Stimulated activated CD8-positive, alpha-beta memory T cell treated with anti-CD3 and anti-CD28 coated beads, Interleukin-12 subunit alpha, Interleukin-12 subunit beta, amount 100 ng/mL, for 1 hour (primary cell): Measurements from ENCODE around the gene ADAM15.
A peak's percentile ranks its signal among the peaks of the same experiment; 100 is the strongest.

Experiments
- DNase-seq: peaks from one replicate; pipeline ENCODE4 v3.0.0-alpha.2; 2020; ENCODE audit warnings: low read depth

The ADAM15 gene

GRCh38 chr1:155011437-155012025 lies 39.6 kb upstream of the ADAM15 start:
- DNase-seq: no peak

GRCh38 chr1:155012026-155012546 lies 39.0 kb upstream of the ADAM15 start:
- no peak for DNase-seq

- no peak for DNase-seq
Observed at GRCh38 chr1:155012776-155013602, 38.1 kb upstream of the ADAM15 start.

- no peak for DNase-seq
Observed at GRCh38 chr1:155013632-155014031, 37.5 kb upstream of the ADAM15 start.

GRCh38 chr1:155014709-155015508 lies 36.2 kb upstream of the ADAM15 start:
- no peak for DNase-seq

- no peak for DNase-seq
Observed at GRCh38 chr1:155015527-155016230, 35.4 kb upstream of the ADAM15 start.

- DNase-seq: no peak
Observed at GRCh38 chr1:155016231-155016831, 34.8 kb upstream of the ADAM15 start.

GRCh38 chr1:155017041-155017945 lies 33.8 kb upstream of the ADAM15 start:
- peak; percentile 79 for DNase-seq

- DNase-seq: no peak
Observed at GRCh38 chr1:155017946-155018316, 33.2 kb upstream of the ADAM15 start.

- no peak for DNase-seq
Observed at GRCh38 chr1:155018617-155019348, 32.3 kb upstream of the ADAM15 start.

- DNase-seq: no peak
Observed at GRCh38 chr1:155019377-155020245, 31.5 kb upstream of the ADAM15 start.

GRCh38 chr1:155022136-155022926 lies 28.8 kb upstream of the ADAM15 start:
- no peak for DNase-seq

- no peak for DNase-seq
Observed at GRCh38 chr1:155022927-155023236, 28.2 kb upstream of the ADAM15 start.

GRCh38 chr1:155023627-155024026 lies 27.5 kb upstream of the ADAM15 start:
- DNase-seq: no peak

GRCh38 chr1:155024315-155024714 lies 26.8 kb upstream of the ADAM15 start:
- DNase-seq: no peak

GRCh38 chr1:155026154-155026553 lies 25.0 kb upstream of the ADAM15 start:
- DNase-seq: no peak

GRCh38 chr1:155026588-155026987 lies 24.5 kb upstream of the ADAM15 start:
- no peak for DNase-seq
